HPDE6-E6E7 (cell line): Measurements from ENCODE around the gene SZRD1.

Source experiments
- DNase-seq: peaks from one replicate; pipeline ENCODE4 v3.0.0; 2011; ENCODE audit warnings: missing footprints; ENCODE audit errors: extremely low spot score

SZRD1 gene

GRCh38 chr1:16394977-16395376 is 27.9 kb downstream of the SZRD1 start:
- no peak for DNase-seq

- DNase-seq: peak; percentile 98
These were observed 29.5 kb downstream of the SZRD1 start for GRCh38 chr1:16396591-16396990.

- no peak for DNase-seq
These were observed 30.1 kb downstream of the SZRD1 start for GRCh38 chr1:16397120-16397519.

- DNase-seq: no peak
These were observed 31.4 kb downstream of the SZRD1 start for GRCh38 chr1:16398371-16398953.

GRCh38 chr1:16402742-16403141 is 35.7 kb downstream of the SZRD1 start:
- DNase-seq: no peak

GRCh38 chr1:16405441-16405840 is 38.4 kb downstream of the SZRD1 start:
- DNase-seq: no peak

- DNase-seq: no peak
These were observed 39.8 kb downstream of the SZRD1 start for GRCh38 chr1:16406868-16407267.

- no peak for DNase-seq
These were observed 42.6 kb downstream of the SZRD1 start for GRCh38 chr1:16409536-16410152.

- DNase-seq: no peak
These were observed 43.8 kb downstream of the SZRD1 start for GRCh38 chr1:16410803-16411202.

GRCh38 chr1:16413191-16413590 is 46.1 kb downstream of the SZRD1 start:
- no peak for DNase-seq

GRCh38 chr1:16418823-16419425 is 51.9 kb downstream of the SZRD1 start:
- no peak for DNase-seq

- DNase-seq: no peak
These were observed 53.5 kb downstream of the SZRD1 start for GRCh38 chr1:16420424-16421118.

GRCh38 chr1:16421201-16421600 is 54.2 kb downstream of the SZRD1 start:
- DNase-seq: no peak

- no peak for DNase-seq
These were observed 55.0 kb downstream of the SZRD1 start for GRCh38 chr1:16422041-16422440.

GRCh38 chr1:16425125-16426025 is 58.3 kb downstream of the SZRD1 start:
- DNase-seq: no peak

GRCh38 chr1:16430606-16431005 is 63.6 kb downstream of the SZRD1 start:
- no peak for DNase-seq

- no peak for DNase-seq
These were observed 66.0 kb downstream of the SZRD1 start for GRCh38 chr1:16433030-16433429.

- DNase-seq: no peak
These were observed 67.0 kb downstream of the SZRD1 start for GRCh38 chr1:16434007-16434406.

- DNase-seq: no peak
These were observed 67.5 kb downstream of the SZRD1 start for GRCh38 chr1:16434501-16434900.

- no peak for DNase-seq
These were observed 70.0 kb downstream of the SZRD1 start, which contains the start of gene SPATA21 for GRCh38 chr1:16436946-16437474. Gene SPATA21 (minus strand): TSS chr1:16437424. CDS start chr1:16431371, 6,053 bp downstream.

- no peak for DNase-seq
These were observed 71.5 kb downstream of the SZRD1 start for GRCh38 chr1:16438516-16438915.
